DMS 273 treated with DMSO at 0.1 percent for 48 hours (cell line): ENCODE measurements around the gene ADIPOQ.
"Not testable (repeated sequence)": the region's sequence is repeated elsewhere in the genome, so short reads cannot be mapped to it uniquely, and the experiment has no call there.

Source experiments
- DNase-seq: peaks from one replicate; lab custom pipeline; 2025; lab: John Stamatoyannopoulos, UW

The ADIPOQ gene

GRCh38 chr3:186870421-186871201 lies 28.1 kb downstream of the ADIPOQ start:
- DNase-seq, result no peak

GRCh38 chr3:186871403-186871924 lies 29.0 kb downstream of the ADIPOQ start:
- no peak for DNase-seq

GRCh38 chr3:186873796-186874195 lies 31.3 kb downstream of the ADIPOQ start:
- DNase-seq, result not testable (repeated sequence)

- not testable (repeated sequence) for DNase-seq
Measured at GRCh38 chr3:186874216-186874615, 31.7 kb downstream of the ADIPOQ start.

- DNase-seq, result not testable (repeated sequence)
Measured at GRCh38 chr3:186874841-186875240, 32.3 kb downstream of the ADIPOQ start.

GRCh38 chr3:186875708-186876107 lies 33.2 kb downstream of the ADIPOQ start:
- no peak for DNase-seq

GRCh38 chr3:186879781-186880180 lies 37.3 kb downstream of the ADIPOQ start:
- DNase-seq, result no peak

- no peak for DNase-seq
Measured at GRCh38 chr3:186880406-186880805, 37.9 kb downstream of the ADIPOQ start.

GRCh38 chr3:186882150-186882524 lies 39.6 kb downstream of the ADIPOQ start:
- no peak for DNase-seq

GRCh38 chr3:186882881-186883685 lies 40.6 kb downstream of the ADIPOQ start:
- no peak for DNase-seq

GRCh38 chr3:186883686-186884058 lies 41.2 kb downstream of the ADIPOQ start:
- no peak for DNase-seq

GRCh38 chr3:186884868-186885267 lies 42.4 kb downstream of the ADIPOQ start:
- not testable (repeated sequence) for DNase-seq

GRCh38 chr3:186886202-186886981 lies 43.9 kb downstream of the ADIPOQ start:
- no peak for DNase-seq

GRCh38 chr3:186887507-186887938 lies 45.0 kb downstream of the ADIPOQ start:
- not testable (repeated sequence) for DNase-seq

- no peak for DNase-seq
Measured at GRCh38 chr3:186888569-186888968, 46.1 kb downstream of the ADIPOQ start.

GRCh38 chr3:186889698-186890097 lies 47.2 kb downstream of the ADIPOQ start:
- DNase-seq, result not testable (repeated sequence)

- no peak for DNase-seq
Measured at GRCh38 chr3:186890911-186891310, 48.4 kb downstream of the ADIPOQ start.

- DNase-seq, result not testable (repeated sequence)
Measured at GRCh38 chr3:186893071-186893470, 50.6 kb downstream of the ADIPOQ start.

- DNase-seq, result no peak
Measured at GRCh38 chr3:186895406-186895805, 52.9 kb downstream of the ADIPOQ start.

- DNase-seq, result no peak
Measured at GRCh38 chr3:186896006-186896405, 53.5 kb downstream of the ADIPOQ start.

- DNase-seq, result no peak
Measured at GRCh38 chr3:186896875-186897274, 54.4 kb downstream of the ADIPOQ start.

- no peak for DNase-seq
Measured at GRCh38 chr3:186901135-186901734, 58.7 kb downstream of the ADIPOQ start.
